B cell (primary cell): Measurements from ENCODE around the gene RRAS2.

Source experiments
- CTCF ChIP-seq: fragments of 200-600 bp; IDR thresholded peaks from one replicate; pipeline ENCODE4 v1.8.0; 2022; ENCODE audit warnings: antibody characterized with exemption, mild to moderate bottlenecking
- EZH2 ChIP-seq: IDR thresholded peaks from 2 replicates; pipeline ENCODE4 v1.6.1; 2012; ENCODE audit warnings: borderline replicate concordance, low read depth, mild to moderate bottlenecking, moderate library complexity, low read length; ENCODE audit not compliant: insufficient read depth, poor library complexity, severe bottlenecking

- TF ChIP-seq CTCF (no peak), EZH2 (no peak)
Measured at GRCh38 chr11:14315130-14315529, 43.9 kb downstream of the RRAS2 start.
